GM10248 (cell line): ENCODE data around the gene PDE6H.

ENCODE experiments used
- CTCF ChIA-PET: fragments of 300-600 bp; sonication (Branson Sonifier 250); formaldehyde crosslinking; extraction: SDS; loops from one replicate; lab custom pipeline; 2021; ENCODE audit warnings: antibody characterized with exemption; lab: Yijun Ruan, JAX
- POLR2A ChIA-PET: fragments of 350-650 bp; sonication (Branson Sonifier 250); formaldehyde crosslinking; extraction: SDS; loops from one replicate; lab custom pipeline; 2020; ENCODE audit warnings: antibody characterized with exemption; lab: Yijun Ruan, JAX
- DNase-seq: peaks from one replicate; pipeline ENCODE4 v3.0.0; 2012; ENCODE audit errors: extremely low spot score
- CTCF ChIP-seq: IDR thresholded peaks from 2 replicates; pipeline ENCODE4 v1.5.1; 2012; ENCODE audit warnings: mild to moderate bottlenecking, low read depth; ENCODE audit errors: extremely low read depth, missing control alignments, control extremely low read depth

PDE6H gene

GRCh38 chr12:14972816-14973215, at the start of gene PDE6H:
TSS of gene PDE6H (plus strand) at chr12:14973042. CDS start at chr12:14978013, 4,971 bp downstream.
- TF ChIP-seq CTCF = no peak
- ChIA-PET POLR2A (interaction anchor here (0.6 kb wide), 1 partner anchor 11 kb away, joined by 7 read pairs; no protein-coding TSS in a partner anchor), CTCF (interaction anchor here (0.7 to 0.8 kb wide), 2 partner anchors 120 to 144 kb away, joined by 3 read pairs; no protein-coding TSS in a partner anchor)
- DNase-seq = no peak

DNA sequence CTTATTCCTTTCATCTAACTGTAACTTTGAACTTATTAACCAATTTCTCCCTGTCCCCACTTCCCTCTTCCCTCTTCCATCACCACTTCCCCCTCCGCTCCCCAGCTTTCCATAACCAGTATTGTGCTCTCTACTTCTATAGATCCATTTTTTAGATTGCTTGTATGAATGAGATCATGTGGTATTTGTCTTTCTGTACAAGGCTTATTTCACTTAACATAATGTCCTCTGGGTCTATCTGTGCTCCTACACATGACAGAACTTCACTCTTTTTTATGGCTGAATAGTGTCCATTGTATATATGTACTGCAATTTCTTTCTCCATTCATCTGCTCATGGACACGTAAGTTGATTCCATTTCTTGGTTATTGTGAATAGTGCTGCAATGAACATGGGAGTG, 48.9 kb upstream of the PDE6H start:
- TF ChIP-seq CTCF = no peak
- ChIA-PET CTCF (no interaction called here), POLR2A (no interaction called here)
- no peak for DNase-seq

DNA sequence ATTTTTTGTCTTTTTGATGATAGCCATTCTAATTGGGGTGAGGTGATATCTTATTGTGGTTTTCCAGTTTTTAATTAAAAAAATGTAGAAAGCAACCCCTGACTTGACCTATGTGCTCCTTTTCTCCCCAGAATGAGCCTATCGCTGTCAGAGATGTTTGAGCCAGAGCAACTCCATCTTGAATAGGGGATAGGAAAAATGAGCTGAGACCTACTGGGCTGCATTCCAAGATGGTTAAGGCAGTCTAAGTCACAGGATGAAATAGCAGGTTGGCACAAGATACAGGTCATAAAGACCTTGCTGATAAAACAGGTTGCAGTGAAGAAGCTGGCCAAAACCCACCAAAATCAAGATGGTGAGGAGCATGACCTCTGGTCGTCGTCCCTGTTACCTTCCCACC, 48.3 kb upstream of the PDE6H start:
- POLR2A ChIA-PET = no interaction called here
- CTCF ChIA-PET = no interaction called here
- DNase-seq = no peak
- TF ChIP-seq CTCF = no peak

DNA sequence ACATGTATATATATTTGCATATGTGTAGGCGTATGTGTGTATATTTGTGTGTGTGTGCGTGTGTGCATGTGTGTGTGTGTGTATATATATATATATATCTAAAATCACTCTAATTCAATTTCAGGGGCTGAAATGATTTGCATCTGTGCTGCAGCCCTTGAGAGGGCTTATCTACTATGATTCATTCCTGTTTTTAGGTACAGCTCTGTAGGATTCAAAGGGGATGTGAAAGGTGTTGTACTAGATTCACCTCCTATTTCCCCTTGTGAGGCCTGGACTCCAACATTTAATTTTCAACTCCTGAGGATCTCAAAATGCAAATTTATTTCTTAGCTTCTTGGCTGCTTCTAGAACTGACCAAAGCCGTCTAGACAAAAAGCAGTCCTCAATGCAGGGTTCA, 45.6 kb upstream of the PDE6H start:
- ChIA-PET POLR2A (no interaction called here), CTCF (interaction anchor here (1.2 to 1.8 kb wide), 3 partner anchors 9 to 13 kb away, joined by 3 to 7 read pairs (median 3); partner anchors contain the start of gene ERP27)
- no peak for TF ChIP-seq CTCF
- DNase-seq = no peak

DNA sequence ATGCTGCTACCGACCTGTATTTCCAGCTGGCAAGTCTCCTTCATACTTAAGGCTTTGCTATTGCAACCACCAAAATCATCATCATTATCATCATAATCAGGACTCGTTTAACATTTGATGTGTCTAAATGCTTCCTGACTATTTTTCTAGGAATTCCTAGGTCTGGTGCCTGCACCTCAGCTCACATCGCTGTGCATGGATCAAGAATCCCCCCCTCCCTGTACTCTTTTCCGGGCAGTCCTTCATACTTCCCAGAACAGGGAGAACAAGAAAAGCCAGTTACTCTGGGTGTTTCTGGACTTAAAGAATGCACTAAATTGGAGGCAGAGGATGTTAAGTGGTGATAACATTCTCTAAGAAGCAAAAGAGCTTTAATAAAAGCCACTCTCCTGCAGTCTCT, 43.9 kb upstream of the PDE6H start:
- CTCF ChIA-PET = interaction anchor here (1.6 to 1.7 kb wide), 2 partner anchors 9 to 11 kb away, joined by 5 read pairs; no protein-coding TSS in a partner anchor
- TF ChIP-seq CTCF = no peak
- DNase-seq = no peak
- POLR2A ChIA-PET = no interaction called here

- POLR2A ChIA-PET = no interaction called here
- DNase-seq = no peak
- no peak for TF ChIP-seq CTCF
- CTCF ChIA-PET = interaction anchor here (0.9 to 1.7 kb wide), 4 partner anchors 9 to 65 kb away, joined by 3 to 5 read pairs (median 4); no protein-coding TSS in a partner anchor
These were observed 42.5 kb upstream of the PDE6H start for GRCh38 chr12:14930299-14930698.
